ENCODE data around the gene IGFALS.

The IGFALS gene

GRCh38 chr16:1790261-1790610 is 3.3 kb downstream of the IGFALS start:
- no peak for DNase-seq (ENCODE audit: low read depth)

- no peak for DNase-seq (ENCODE audit: low read depth)
Observed at GRCh38 chr16:1789643-1790045, 3.9 kb downstream of the IGFALS start.

GRCh38 chr16:1788708-1789100 is 4.8 kb downstream of the IGFALS start:
- no peak for DNase-seq (ENCODE audit: low read depth)

- DNase-seq (ENCODE audit: low read depth), result no peak
Observed at GRCh38 chr16:1788095-1788707, 5.3 kb downstream of the IGFALS start.

DNA sequence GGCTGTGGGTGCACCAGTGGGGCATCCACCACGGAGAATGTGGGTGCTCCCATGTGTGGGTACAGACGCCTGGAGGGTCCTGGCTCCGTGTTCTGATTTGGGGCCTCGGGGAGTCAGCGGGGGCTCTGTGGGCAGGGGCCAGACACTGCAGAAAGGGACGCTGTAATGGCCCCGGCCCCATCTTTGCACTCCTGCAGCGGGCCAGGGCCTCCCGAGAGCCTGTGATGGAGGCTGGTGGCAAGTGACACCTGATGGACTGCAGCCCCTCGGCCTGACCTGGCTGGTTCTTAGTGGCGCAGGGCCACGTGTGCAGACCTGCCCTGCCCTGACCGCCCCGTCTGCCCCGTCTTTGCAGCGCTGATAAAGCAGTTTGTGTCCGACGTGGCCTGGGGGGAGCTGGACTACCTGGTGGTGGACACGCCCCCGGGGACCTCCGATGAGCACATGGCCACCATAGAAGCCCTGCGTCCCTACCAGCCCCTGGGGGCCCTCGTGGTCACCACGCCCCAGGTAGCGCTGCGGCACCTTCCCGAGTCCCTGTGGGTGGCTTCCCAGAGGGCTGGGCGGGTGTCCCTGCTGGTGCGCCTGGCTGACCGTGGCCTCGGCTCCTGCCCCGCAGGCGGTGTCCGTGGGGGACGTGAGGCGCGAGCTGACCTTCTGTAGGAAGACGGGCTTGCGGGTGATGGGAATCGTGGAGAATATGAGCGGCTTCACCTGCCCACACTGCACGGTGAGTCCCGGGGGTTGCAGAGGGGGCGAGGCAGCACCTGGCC is 6.0 kb downstream of the IGFALS start:
- DNase-seq (ENCODE audit: low read depth), result no peak

GRCh38 chr16:1787056-1787321 is 6.5 kb downstream of the IGFALS start:
- DNase-seq (ENCODE audit: low read depth), result no peak

GRCh38 chr16:1786242-1787055 is 7.1 kb downstream of the IGFALS start:
- DNase-seq (ENCODE audit: low read depth), result no peak

DNA sequence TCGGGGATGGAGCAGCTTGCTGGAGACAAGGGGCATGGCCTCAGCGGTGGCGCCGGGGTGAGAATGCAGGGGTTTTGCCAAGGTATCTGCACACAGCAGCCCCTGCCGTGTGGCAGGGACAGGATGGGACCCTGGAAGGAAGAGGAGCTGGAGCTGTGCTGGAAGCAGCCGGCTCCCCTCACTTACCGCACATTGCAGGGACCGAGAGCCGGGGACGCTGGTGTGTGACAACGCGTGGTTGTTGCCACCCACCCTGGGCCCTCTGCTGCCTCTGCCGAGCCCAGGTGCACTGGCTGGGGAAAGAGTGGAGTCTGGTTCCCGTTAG is 7.7 kb downstream of the IGFALS start:
- no peak for DNase-seq (ENCODE audit: low read depth)

- DNase-seq (ENCODE audit: low read depth), result no peak
Observed at GRCh38 chr16:1784977-1785845, 8.3 kb downstream of the IGFALS start.

GRCh38 chr16:1782408-1783264 is 10.9 kb downstream of the IGFALS start, which contains the start of the genes NUBP2 and SPSB3:
Gene NUBP2 (plus strand): TSS chr16:1782960. CDS start chr16:1783021, 61 bp downstream.
Gene SPSB3 (minus strand): TSS chr16:1782571. CDS start chr16:1781483, 1,088 bp downstream.
- DNase-seq (ENCODE audit: low read depth), result peak; percentile 100

DNA sequence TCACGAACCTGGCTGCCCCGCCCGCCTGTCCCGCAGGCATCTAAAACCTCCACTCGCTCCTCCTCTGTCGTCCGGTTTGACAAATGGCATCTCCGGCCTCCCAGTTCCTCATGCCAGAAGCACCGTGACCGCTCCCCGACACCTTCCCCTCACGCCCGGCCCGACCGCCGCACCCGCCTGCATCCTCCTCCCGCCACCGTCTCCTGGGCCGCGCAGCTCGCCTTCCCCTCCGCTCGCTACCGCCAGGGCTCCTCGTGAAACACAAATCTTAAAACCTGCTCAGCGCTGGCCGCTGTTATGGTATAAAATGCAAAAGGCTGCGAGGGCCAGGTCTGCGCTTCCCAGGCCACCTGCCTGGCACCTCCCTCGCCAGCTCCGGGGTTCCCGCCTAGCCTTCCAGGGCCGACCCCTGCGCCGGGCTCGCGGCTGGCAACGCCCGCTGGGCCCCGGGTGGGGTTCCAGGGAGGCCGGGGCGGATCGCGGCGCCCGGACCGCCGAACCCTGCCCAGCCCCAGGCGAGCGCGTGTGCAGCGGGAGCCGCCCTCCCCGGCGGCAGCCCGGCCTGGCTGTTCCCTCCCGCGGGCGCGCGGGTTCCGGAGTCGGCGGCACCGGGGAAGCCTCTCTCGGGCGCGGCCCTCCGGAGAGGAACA is 11.6 kb downstream of the IGFALS start:
- DNase-seq (ENCODE audit: low read depth), result no peak

GRCh38 chr16:1781254-1781653 is 12.3 kb downstream of the IGFALS start:
- DNase-seq (ENCODE audit: low read depth), result no peak

GRCh38 chr16:1780677-1781072 is 12.8 kb downstream of the IGFALS start:
- no peak for DNase-seq (ENCODE audit: low read depth)

- DNase-seq (ENCODE audit: low read depth), result no peak
Observed at GRCh38 chr16:1779741-1780676, 13.5 kb downstream of the IGFALS start.

DNA sequence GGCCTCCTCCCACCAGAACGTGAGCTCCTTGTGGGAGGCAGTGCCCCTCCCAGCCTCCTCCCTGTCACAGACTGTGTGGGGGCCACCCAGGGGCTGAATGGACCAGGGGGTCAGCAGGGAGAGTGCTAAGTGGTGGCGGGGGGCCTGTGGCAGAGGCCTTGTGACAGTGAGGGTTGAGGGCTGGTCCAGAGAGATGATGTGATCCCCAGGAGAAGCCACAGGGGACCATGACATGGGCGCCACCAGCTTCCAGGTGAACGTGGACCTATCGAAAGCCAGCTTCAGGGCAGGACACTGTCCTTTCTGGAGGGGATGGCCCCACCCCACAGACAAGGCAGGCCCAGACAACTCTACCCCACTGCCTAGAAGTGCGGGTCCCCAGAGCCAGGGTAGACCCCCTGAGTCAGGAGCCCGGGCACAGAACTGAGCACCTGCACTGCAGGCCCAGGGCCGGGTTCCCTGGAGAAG is 14.2 kb downstream of the IGFALS start:
- no peak for DNase-seq (ENCODE audit: low read depth)

- no peak for DNase-seq (ENCODE audit: low read depth)
Observed at GRCh38 chr16:1778200-1779179, 15.0 kb downstream of the IGFALS start.

- DNase-seq (ENCODE audit: low read depth), result no peak
Observed at GRCh38 chr16:1777375-1778199, 15.9 kb downstream of the IGFALS start.

All from GM04503 (cell line).